ENCODE results near the gene ZSCAN25.
A peak's percentile ranks its signal among the peaks of the same experiment; 100 is the strongest.
"Not testable (repeated sequence)": the region's sequence is repeated elsewhere in the genome, so short reads cannot be mapped to it uniquely, and the experiment has no call there.

ZSCAN25 gene

DNA sequence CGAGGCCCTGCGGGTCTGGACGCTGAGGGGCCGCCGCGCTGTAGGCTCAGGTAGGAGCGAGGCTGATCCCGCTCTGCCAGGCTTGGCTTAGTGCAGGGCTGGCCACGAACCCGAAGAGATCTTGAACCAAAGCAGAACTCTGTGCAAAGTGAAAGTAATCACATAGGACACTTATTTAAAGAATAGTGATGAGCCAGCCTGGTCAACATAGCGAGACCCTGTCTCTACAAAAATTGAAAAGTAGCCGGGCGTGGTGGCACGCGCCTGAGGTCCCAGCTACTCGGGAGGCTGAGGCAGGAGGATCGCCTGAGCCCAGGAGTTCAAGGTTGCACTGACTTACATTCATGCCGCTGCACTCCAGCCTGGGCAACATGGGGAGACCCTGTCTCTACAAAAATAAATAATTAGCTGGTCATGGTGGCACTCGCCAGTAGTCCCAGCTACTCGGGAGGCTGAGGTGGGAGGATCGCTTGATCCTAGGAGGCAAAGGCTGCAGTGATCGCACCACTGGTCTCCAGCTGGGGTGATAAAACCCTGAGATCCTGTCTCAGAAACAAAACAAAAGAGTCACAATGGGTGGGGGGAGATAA lies 541 bp downstream of the ZSCAN25 start:
- DNase-seq (ENCODE audit: low read depth): no peak

DNA sequence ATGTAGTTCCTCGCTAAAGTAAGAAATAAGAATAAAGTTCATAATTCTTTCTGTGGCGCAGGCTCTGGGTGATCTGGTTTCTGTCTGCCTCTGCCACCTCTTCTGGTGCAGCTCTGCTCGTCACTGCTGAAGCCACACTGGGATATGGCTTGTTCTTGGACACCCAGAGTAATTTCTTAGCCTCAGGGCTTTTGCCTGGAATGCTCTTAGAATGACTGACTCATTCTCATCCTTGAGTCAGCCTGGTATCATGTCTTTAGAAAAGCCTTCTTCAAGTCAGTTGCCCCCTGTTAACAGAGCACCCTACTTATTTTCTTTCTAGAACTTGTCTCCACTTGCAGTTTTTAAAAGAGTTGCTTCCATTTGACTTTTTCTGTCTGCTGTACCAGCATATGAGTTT lies 2.0 kb downstream of the ZSCAN25 start:
- no peak for DNase-seq (ENCODE audit: low read depth)

DNA sequence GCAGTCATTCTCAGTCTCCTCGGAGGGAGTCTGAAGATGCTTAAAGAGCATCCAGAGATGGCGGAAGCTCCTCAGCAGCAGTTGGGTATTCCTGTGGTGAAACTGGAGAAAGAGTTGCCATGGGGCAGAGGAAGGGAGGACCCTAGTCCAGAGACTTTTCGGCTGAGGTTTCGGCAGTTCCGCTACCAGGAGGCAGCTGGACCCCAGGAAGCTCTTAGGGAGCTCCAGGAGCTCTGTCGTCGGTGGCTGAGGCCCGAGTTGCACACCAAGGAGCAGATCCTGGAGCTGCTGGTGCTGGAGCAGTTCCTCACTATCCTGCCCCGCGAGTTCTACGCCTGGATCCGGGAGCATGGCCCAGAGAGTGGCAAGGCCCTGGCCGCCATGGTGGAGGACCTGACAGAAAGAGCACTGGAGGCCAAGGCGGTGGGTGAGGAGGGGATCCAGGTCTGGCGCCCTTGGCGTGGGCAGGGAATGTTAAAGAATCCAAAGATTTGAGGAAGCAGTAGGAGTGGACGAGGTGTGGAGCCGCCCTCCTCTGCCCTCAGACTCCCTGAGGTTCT lies 2.9 kb downstream of the ZSCAN25 start:
- DNase-seq (ENCODE audit: low read depth): no peak

DNA sequence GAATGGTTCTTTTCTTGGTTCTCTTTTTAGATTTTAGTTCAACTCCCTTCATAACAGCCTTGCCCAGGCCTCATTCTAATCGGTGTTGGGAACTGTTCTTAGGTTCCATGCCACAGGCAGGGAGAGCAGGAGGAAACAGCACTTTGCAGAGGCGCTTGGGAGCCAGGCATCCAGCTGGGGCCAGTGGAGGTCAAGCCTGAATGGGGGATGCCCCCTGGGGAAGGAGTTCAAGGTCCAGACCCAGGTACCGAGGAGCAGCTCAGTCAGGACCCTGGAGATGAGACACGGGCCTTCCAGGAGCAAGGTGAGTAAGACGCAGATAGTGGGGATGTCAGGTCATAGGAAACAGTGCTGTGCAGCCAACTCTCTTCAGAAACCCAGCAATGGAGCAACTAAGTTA lies 4.5 kb downstream of the ZSCAN25 start:
- DNase-seq (ENCODE audit: low read depth): no peak

DNA sequence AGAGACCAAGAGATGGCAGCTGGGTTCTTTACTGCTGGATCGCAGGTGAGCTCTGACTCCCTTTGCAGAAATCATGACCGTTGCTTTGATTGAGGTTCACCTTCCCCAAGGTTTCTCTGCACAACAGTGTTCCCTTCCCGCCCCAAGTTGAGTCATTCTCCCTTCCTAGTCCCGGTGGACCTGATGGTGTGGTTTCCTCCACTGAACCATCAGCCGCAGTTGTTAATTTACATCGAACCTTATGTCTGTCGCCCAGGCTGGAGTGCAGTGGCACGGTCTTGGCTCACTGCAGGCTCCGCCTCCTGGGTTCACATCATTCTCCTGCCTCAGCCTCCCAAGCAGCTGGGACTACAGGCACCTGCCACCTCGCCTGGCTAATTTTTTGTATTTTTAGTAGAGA lies 5.8 kb downstream of the ZSCAN25 start:
- DNase-seq (ENCODE audit: low read depth): no peak

DNA sequence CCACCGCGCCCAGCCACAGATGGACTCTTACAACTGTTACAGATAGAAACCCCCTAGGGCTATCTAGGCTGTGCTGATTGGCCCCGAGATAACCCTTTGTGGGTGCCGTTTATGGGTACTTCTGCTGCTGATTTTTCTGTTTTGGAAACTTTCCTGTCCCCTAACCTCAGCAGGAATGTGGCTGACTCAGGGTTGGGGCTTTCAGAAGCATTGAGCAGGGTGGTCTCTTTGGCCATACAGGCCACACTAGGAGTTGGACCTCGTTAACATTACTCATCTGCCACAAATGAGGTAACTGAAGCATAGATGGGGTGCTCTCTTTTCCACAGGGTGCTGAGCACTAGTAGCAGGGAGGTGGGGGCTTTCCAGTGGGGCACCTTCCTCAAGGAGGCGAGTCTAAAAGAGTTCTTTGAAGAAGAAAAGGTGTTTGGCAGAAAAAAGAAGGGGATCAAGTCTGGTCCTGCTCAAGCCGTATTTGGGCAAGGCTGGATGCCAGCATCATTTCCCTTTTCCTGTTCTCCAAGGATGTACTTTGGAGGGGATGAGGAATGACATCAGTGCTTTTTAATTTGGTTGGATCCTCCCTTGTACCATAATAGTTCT lies 6.4 kb downstream of the ZSCAN25 start:
- DNase-seq (ENCODE audit: low read depth): no peak

DNA sequence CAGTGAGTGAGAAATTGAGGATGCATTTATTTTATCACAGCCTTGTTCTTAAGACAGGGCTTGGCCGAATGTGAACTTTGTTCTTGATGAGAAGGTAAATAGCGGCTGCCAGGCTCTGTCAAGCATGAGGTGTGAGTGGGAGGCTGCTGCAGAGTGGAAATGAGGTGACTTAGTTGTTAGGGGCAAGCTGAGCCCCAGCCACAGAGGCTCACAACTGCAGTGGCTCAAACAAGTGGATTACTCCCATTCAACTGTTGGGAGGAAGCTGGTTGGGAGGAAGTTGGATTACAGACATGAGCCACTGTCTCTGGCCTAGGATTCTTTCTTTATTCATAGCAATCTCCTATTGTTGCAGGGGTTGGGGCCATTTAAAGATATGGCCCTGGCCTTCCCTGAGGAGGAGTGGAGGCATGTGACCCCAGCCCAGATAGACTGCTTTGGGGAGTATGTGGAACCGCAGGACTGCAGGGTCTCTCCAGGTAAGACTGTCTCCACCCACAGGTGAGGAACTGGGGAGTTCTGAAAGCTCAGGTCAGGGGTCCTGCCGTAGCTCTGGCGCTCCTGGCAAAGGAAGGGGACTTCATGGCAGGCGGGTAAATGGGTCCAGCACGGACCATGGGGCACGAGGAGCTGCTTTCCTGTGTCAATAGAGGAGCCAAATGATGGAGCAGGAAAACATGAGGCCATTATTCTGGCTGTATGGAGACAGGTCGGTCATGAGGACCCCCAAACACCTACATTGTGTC lies 7.1 kb downstream of the ZSCAN25 start:
- no peak for DNase-seq (ENCODE audit: low read depth)

DNA sequence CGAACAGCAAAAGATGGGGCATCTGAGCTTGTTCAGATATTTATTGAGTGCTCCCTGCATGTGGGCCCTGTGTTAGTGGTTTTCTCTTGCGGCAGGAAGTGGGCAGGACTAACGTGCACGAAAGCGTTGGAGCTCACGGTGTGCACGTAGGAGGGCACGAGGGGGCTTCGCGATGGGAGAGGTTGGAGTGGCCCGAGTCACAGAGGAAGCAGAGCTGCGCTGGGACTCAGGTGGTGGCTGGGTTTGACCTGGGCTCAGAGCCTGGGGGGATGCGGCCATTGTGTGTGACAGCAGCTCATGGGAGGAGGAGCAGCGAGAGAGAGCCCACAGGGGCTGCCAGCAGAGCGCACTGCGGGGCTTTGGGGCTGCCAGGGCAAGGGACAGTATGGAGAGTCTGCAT lies 7.7 kb downstream of the ZSCAN25 start:
- peak; percentile 55 for DNase-seq (ENCODE audit: low read depth)

DNA sequence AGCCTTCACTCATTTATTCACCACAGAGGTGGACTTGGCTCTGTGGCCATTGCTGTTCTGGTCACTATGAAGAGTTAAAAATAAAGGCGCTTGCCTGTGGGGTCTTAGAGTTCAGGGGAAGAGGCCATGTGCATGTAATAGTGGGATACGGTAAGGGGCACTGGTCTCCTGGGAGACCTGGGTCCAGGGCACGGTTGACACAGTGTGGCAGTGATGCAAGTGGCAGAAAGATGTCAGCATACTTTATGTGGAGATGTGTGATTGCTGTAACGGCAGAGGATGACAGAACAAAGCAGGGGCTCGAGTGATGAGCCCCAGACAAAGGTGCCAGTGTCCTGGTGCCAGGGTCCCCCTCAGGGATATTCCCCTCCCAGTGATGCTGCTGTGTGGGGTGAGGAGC lies 8.6 kb downstream of the ZSCAN25 start:
- DNase-seq (ENCODE audit: low read depth): no peak

DNA sequence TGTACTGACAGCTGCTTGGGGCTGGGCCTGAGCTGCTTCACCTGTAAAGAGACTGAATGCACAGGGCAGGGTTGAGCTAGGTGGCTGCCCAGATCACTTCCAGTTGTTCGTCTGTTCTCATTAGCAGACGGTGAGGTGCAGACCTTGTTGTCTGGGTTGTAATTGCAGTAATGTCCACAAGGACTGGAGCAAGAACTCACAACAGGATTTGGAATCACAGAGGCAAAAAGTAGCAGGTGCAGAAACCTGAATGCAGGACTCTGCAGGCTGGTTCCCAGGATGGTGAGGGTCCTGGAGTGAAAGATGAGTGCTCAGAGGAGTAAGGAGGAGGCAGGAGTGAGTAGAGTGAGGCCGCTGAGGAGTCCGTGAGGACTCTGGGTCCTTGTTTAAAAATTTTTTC lies 9.2 kb downstream of the ZSCAN25 start:
- no peak for DNase-seq (ENCODE audit: low read depth)

DNA sequence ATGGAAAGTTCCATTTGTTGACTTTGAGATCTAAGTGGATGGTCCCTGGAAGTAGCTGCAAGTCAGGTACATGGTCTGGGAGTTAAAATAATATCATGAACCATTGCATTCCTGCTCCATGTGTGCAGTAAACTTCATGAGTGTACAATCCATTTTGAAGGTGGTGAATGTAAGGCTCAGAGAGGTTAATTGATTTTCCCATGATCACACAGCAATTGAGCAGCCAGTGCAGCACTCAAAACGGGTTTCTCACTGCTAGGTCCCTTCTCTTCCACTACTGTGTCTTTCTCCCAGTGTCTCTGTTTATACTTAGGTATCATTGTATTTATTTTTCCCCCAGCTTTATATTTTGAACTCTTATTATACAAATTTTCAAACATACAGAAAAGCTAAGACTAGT lies 9.9 kb downstream of the ZSCAN25 start:
- DNase-seq (ENCODE audit: low read depth): no peak

DNA sequence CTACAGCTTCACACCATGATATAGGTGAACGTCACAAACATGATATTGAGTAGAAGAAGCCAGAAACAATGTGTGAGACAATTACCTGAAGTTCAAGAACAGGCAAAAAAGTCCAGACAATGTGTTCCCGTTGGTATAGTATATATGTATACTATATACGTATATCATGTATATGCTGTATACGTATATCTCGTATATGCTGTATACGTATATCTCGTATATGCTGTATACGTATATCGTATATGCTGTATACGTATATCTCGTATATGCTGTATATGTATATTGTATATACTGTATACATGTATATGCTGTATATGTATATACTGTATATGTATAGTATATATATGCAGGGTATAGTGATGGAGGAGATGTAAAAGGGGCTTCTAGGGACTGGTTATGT lies 10.8 kb downstream of the ZSCAN25 start:
- DNase-seq (ENCODE audit: low read depth): no peak

DNA sequence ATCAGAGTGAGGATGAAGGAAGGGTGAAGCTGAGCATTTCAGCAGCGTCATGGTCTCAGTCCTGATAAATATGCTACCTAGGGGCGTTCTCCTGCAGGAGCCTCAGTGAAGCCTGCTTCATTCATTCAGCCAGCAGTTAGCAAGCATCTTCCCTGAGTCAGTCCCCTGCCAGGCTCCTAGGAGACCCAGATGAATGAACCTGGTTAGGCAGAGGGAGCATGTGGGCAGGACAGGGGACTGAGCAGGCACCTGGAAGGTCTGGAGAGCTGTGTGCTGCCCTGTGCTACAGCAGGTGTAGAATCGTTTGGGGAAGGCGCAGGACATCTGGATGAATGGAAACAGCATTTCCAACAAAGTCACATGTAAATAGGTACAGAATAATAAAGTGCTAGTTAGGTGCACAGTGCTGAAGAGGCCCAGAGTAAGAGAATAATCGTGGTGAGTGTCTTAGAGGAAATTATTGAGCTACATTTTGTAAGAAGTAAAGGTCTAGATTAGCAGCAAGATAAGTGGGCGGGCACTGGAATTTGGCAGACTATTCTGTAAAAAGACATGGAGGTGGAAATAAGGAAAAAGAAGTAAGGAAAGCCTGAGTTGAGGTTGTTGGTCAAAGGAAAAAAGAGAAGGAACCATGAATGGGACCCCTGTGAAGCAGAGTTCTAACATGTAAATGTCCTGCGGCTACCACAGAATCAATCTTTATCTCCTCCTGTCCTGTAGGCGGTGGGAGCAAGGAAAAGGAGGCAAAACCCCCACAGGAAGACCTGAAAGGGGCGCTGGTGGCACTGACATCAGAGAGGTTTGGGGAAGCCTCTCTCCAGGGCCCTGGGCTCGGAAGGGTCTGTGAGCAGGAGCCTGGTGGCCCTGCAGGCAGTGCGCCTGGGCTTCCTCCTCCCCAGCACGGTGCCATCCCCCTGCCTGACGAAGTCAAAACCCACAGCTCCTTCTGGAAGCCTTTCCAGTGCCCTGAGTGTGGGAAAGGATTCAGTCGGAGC lies 12.0 kb downstream of the ZSCAN25 start:
- no peak for DNase-seq (ENCODE audit: low read depth)

DNA sequence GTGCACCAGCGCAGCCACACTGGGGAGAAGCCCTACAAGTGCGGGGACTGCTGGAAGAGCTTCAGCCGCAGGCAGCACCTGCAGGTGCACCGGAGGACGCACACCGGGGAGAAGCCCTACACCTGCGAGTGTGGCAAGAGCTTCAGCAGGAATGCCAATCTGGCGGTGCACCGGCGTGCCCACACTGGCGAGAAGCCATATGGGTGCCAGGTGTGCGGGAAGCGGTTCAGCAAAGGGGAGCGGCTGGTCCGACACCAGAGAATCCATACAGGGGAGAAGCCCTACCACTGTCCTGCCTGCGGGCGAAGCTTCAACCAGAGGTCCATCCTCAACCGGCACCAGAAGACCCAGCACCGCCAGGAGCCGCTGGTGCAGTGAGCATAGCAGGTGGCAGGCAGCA lies 12.9 kb downstream of the ZSCAN25 start:
- no peak for DNase-seq (ENCODE audit: low read depth)

DNA sequence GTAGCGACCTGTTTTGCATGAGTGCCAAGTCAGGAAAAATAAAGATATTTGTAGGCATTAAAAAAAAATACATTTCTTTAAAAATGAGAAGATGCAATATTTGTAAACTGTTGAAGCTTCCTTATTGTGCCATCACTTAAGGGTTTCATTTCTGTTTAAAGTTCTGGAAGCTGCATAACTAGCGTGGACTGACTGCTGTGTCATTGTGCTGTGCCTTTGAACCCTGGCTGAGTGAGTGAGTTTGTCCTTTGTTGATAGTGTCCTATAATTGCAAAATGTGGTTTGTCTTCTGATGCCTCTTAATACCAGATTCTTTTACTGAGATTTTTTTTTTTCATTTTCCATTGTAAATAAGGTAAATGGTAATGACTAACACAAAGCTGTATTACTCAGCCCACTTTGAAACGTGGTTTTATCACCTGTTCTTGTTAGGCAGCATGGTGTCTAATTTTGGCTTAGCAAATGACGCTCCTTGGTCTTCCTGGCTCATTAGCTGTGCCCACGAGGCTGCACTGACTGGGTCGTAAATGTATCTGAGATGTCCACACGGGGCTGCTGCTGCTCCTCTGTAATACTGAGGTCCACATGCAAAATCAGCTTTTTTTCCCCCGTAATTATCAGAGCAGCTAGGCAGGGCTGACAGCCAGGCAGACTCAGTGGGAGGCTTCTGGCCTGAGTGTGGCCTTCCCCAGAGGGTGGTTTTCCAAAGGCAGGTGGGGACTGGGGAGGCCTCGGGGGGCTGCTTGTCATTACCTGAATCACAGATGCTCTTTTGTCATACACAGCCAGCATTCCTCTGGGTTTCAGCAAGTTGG lies 14.8 kb downstream of the ZSCAN25 start:
- DNase-seq (ENCODE audit: low read depth): peak; percentile 42

DNA sequence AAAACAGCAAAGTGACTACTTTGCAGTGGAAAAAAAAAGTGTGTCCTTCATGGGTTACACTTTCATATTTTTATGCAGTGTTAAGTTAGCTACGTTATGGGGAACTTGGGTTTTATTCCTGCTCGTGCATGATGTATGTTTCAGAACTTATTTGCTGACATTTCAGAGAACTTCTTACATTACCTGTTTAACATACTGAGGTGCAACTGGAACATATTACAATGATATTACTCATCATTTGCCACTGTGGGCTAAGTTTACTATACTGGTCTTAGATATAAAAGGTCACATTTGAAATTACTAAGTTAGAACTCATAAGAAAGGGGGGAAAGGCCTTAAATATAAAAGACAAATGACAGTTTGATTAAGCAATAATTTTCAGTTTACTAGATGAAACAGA lies 20.7 kb downstream of the ZSCAN25 start:
- DNase-seq (ENCODE audit: low read depth): not testable (repeated sequence)

DNA sequence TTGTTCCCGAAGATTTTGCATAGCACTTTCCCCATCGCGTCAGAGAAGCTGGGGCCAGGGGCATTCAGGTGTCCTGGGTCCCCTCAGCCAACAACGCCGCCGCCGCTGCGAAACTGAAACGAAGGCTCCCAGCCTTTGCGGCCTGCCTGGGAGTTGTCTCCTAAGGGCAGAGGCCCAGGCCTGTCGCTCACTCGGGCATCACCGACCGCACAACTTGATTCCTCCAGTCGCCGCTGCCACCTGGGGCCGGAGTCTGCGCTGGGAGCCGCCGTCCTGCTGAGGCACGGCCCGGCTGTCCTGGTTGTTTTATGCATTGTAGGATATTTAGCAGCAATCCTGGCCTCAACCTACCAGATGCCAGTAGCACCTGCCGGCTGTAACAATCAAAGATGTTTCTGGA lies 22.0 kb downstream of the ZSCAN25 start:
- no peak for DNase-seq (ENCODE audit: low read depth)

DNA sequence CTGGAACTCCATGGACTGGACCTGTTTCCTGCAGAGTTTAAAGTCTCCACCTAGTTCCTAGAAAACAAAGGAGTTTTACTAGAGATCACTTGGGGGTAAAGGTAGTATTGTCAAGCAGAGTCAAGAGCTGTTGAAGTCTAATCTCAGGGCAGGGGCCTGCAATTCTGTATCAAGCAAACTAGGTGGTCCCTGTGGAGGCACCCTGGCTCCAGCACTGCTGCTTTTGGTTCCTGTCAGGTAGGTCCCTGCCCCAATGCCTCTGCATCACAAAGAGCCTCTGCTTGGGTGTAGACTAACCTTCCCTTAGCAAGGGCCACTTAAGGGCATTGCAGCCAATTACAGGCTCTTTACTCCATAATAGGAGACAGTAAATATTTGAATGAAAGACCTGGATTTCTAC lies 22.5 kb downstream of the ZSCAN25 start:
- DNase-seq (ENCODE audit: low read depth): no peak

DNA sequence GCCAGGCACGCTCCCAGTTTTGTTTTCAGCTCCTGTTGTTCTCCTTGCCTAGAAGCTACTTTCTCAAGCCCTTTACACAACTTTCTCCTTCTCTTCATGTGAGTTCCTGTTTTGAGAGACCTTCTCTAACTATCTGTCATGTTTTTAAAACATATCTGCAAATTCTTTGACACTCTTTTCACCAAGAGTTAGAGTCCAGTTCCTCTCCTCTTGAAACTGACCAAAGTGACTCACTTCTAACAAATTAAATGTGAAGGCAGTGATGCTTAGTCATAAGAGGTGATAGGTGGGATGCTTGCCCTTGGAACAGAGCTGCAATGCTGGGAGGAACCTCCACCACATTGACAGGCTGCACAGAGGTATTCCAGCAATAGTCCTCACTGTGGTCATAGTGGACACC lies 25.3 kb downstream of the ZSCAN25 start:
- DNase-seq (ENCODE audit: low read depth): no peak

DNA sequence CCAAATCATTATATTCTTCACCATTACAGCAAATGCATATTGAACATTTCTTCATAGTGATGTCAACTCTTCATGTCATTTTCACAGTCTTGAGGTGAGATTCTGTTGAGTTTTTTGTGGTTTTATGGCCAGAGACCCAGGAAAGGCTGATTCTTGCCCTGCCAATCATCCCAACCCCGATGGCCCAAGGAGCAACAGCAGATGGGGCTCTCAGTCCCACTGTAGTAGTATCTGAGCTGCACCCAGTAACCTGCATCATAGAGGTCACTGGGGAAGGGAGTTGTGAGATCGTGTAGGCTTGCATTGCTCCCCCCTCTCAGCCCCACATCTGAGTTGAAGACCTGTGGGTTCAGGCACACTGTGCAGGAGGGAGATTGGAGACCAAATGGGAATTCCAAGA lies 26.7 kb downstream of the ZSCAN25 start:
- DNase-seq (ENCODE audit: low read depth): no peak

DNA sequence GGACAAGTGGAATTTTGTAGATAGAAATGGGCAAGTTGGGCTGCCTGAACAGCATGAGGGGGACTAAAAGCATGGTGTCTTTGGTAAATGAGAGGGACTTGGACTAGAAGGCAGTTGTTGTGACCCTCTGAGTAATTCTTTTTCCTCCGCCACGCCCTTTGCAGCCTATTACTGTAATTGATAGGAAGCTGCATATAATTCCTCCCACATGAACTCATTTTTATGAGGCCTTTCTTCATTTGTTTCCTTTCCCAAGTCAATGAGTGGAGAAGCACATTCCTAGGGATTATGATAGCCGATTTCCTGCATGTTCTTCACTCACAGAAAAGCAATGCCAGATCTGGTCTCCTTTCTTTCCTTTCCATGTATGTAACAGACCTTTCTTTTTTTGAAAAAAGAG lies 27.7 kb downstream of the ZSCAN25 start:
- DNase-seq (ENCODE audit: low read depth): no peak

Data from activated T-cell treated with anti-CD3 and anti-CD28 coated beads for 24 hours (primary cell).